Prostate gland (tissue), 2 donors: Measurements from ENCODE around the gene CDYL2. TPM values are rescaled to one million over a fixed set of nuclear protein-coding genes. Genes with fewer than 3 reads are reported as not detected.
"Not testable (repeated sequence)": the region's sequence is repeated elsewhere in the genome, so short reads cannot be mapped to it uniquely, and the experiment has no call there.

Source experiments
- DNase-seq: peaks from one replicate; pipeline ENCODE4 v3.0.0-alpha.2; 2019; ENCODE audit warnings: low spot score
- H3K27ac ChIP-seq, 2 donors: fragments of 200-600 bp; sonication (generic); 2 replicates each; pipeline ENCODE4 v1.5.1; 2017 to 2019
- H3K27me3 ChIP-seq: fragments of 200-600 bp; sonication (generic); replicated peaks from 2 replicates; pipeline ENCODE4 v1.5.1; 2019; ENCODE audit not compliant: insufficient read depth
- H3K36me3 ChIP-seq, 2 donors: fragments of 200-600 bp; sonication (generic); 1 replicate in 1 of 2; 2 replicates in 1 of 2; pipeline versions ENCODE4 v1.5.1 to v1.8.1; 2017 to 2019
- H3K4me1 ChIP-seq: fragments of 200-600 bp; sonication (generic); replicated peaks from 2 replicates; pipeline ENCODE4 v1.5.1; 2019
- H3K4me3 ChIP-seq, 2 donors: fragments of 200-600 bp; sonication (generic); 2 replicates each; pipeline ENCODE4 v1.5.1; 2017 to 2019
- H3K9me3 ChIP-seq: fragments of 200-600 bp; sonication (generic); 2 replicates; pipeline ENCODE4 v1.5.1; 2017
- POLR2A ChIP-seq: fragments of 450-650 bp; IDR thresholded peaks from one replicate; pipeline ENCODE4 v1.6.1; 2016; ENCODE audit warnings: antibody characterized with exemption, mild to moderate bottlenecking
- POLR2AphosphoS5 ChIP-seq: sonication (generic); formaldehyde crosslinking; IDR thresholded peaks from one replicate; pipeline ENCODE4 v1.6.1; 2017; ENCODE audit warnings: antibody characterized with exemption
- WGBS: methylation state at CpG from one replicate; pipeline ENCODE4 v1.1.5; 2018; 5-methylcytosine and 5-hydroxymethylcytosine counted together
- intact Hi-C: fragments of 100-400 bp; cut with DNase I; formaldehyde crosslinking; loops from one replicate; pipeline ENCODE4 v1.14.2; 2022
- total RNA-seq, 2 donors: library from RNA; depleted of rRNA; stranded (reverse); fragments of >200 nt; gene quantifications; one replicate each; pipeline ENCODE4 v1.1.0, GENCODE V29; 2016
- TF ChIP-seq, protein P1 (sequence below), 4 experiments: fragments of 200-600 bp in 2 of 4; fragments of 450-650 bp in 2 of 4; sonication (generic) in 2 of 4; IDR thresholded peaks; 1 replicate in 3 of 4; 2 replicates in 1 of 4; pipeline ENCODE4 v1.5.1; 2016 to 2019; ENCODE audit warnings: antibody characterized with exemption in 4 of 4, mild to moderate bottlenecking in 2 of 4, moderate library complexity in 2 of 4

The CDYL2 gene
- total RNA-seq, 2 donors from 2014 or later = 42.8 to 63.7 TPM

DNA sequence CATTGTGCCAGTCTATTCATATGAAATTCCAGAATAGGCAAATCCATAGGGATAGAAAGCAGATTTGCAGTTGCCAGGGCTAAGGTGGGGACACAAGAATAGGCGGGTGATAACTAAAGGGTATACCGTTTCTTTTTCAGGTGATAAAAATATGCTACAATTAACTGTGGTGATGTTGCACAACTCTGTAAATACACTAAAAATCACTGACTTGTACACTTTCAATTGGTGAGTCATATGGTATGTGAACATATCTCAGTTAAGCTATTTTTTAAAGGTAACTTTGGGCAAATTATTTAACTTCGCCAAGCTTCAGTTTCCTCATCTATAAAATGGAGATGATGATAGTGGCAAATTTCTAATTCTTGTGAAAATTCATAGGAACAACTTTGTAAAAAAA is 65.9 kb downstream of the CDYL2 start:
- DNase-seq = no peak

GRCh38 chr16:80735846-80736245 is 68.6 kb downstream of the CDYL2 start:
- DNase-seq = no peak
- 78% methylated on average over 4 of the region's 4 CpGs for WGBS

More for the DNA sequence above, 65.9 kb downstream of the CDYL2 start:
- Histone ChIP-seq H3K27me3 (no peaks in the 10 kb centered on the region), H3K4me1 (no peaks in the 10 kb centered on the region), H3K9me3 (no peaks in the 10 kb centered on the region), H3K4me3 (no peak overlapping the region), H3K27ac (no peak overlapping the region), H3K36me3 (no peaks in the 10 kb centered on the region)
- WGBS = 80% methylated on average over 3 of the region's 3 CpGs
- TF ChIP-seq, protein P1, sequence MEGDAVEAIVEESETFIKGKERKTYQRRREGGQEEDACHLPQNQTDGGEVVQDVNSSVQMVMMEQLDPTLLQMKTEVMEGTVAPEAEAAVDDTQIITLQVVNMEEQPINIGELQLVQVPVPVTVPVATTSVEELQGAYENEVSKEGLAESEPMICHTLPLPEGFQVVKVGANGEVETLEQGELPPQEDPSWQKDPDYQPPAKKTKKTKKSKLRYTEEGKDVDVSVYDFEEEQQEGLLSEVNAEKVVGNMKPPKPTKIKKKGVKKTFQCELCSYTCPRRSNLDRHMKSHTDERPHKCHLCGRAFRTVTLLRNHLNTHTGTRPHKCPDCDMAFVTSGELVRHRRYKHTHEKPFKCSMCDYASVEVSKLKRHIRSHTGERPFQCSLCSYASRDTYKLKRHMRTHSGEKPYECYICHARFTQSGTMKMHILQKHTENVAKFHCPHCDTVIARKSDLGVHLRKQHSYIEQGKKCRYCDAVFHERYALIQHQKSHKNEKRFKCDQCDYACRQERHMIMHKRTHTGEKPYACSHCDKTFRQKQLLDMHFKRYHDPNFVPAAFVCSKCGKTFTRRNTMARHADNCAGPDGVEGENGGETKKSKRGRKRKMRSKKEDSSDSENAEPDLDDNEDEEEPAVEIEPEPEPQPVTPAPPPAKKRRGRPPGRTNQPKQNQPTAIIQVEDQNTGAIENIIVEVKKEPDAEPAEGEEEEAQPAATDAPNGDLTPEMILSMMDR (IDR thresholded peaks at IDR 0.05) = no peak
- TF ChIP-seq POLR2A = no peak
- TF ChIP-seq POLR2AphosphoS5 = no peak
- intact Hi-C loops = no loop called here

DNA sequence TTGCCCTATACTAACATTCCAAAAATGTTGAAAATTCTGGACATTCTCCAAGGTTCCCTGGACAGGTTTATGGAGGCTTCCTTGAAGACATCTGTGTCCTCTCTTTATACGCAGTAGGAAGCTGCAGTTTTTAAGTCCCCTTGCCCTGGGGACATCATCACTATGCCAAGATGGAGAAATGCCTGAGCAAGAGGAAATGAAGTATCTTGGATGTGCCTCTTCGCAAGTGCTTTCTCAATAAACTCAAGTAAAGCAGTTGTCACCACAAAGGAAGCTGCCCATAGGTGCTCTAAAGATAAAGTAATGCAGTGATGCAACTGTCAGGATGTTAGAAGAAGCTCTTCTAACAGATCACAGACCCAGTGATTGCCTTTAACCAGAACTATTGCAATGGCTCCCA is 71.0 kb downstream of the CDYL2 start:
- Histone ChIP-seq H3K36me3 (no peaks in the 10 kb centered on the region), H3K27ac (no peak overlapping the region), H3K9me3 (no peaks in the 10 kb centered on the region), H3K4me1 (no peaks in the 10 kb centered on the region), H3K4me3 (no peak overlapping the region), H3K27me3 (no peaks in the 10 kb centered on the region)
- peak; percentile 17 for DNase-seq
- WGBS = 24% methylated on average over 2 of the region's 2 CpGs
- intact Hi-C loops = no loop called here
- TF ChIP-seq, protein P1 (IDR thresholded peaks at IDR 0.05) = no peak
- TF ChIP-seq POLR2AphosphoS5 (no peak), POLR2A (no peak)

More at GRCh38 chr16:80735846-80736245, 68.6 kb downstream of the CDYL2 start:
- H3K27me3 ChIP-seq = no peaks in the 10 kb centered on the region
- TF ChIP-seq, protein P1 (IDR thresholded peaks at IDR 0.05) = no peak
- TF ChIP-seq POLR2A (no peak), POLR2AphosphoS5 (no peak)
- H3K36me3 ChIP-seq = no peaks in the 10 kb centered on the region
- no peak overlapping the region for H3K27ac ChIP-seq
- H3K4me1 ChIP-seq = no peaks in the 10 kb centered on the region
- H3K4me3 ChIP-seq = no peak overlapping the region
- no peaks in the 10 kb centered on the region for H3K9me3 ChIP-seq
- intact Hi-C loops = no loop called here

- no peak for DNase-seq
- Histone ChIP-seq H3K36me3 (no peaks in the 10 kb centered on the region), H3K4me1 (no peaks in the 10 kb centered on the region), H3K27me3 (no peaks in the 10 kb centered on the region), H3K4me3 (no peak overlapping the region), H3K27ac (no peak overlapping the region), H3K9me3 (no peaks in the 10 kb centered on the region)
- intact Hi-C loops = no loop called here
- TF ChIP-seq, protein P1 (IDR thresholded peaks at IDR 0.05) = no peak
- TF ChIP-seq POLR2A (no peak), POLR2AphosphoS5 (no peak)
- 93% methylated on average over 2 of the region's 2 CpGs for WGBS
These were observed 72.5 kb downstream of the CDYL2 start for GRCh38 chr16:80731915-80732314.

DNA sequence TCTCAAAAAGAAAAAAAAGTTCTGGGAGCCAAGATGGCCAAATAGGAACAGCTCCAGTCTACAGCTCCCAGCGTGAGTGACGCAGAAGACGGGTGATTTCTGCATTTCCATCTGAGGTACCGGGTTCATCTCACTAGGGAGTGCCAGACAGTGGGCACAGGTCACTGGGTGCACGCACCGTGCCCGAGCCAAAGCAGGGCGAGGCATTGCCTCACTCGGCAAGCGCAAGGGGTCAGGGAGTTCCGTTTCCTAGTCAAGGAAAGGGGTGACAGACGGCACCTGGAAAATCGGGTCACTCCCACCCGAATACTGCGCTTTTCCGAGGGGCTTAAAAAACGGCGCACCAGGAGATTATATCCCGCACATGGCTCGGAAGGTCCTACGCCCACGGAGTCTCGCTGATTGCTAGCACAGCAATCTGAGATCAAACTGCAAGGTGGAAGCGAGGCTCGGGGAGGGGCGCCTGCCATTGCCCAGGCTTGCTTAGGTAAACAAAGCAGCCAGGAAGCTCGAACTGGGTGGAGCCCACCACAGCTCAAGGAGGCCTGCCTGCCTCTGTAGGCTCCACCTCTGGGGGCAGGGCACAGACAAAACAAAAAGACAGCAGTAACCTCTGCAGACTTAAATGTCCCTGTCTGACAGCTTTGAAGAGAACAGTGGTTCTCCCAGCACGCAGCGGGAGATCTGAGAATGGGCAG is 77.2 kb downstream of the CDYL2 start:
- DNase-seq, H3K4me1 ChIP-seq, intact Hi-C loops, H3K27me3 ChIP-seq, H3K36me3 ChIP-seq, H3K9me3 ChIP-seq, H3K4me3 ChIP-seq, H3K27ac ChIP-seq: not testable (repeated sequence)
- WGBS = 92% methylated on average over 29 of the region's 29 CpGs
